Measurements from ENCODE around the gene ATP8A2. TPM values are rescaled to one million over a fixed set of nuclear protein-coding genes. Genes with fewer than 3 reads are reported as not detected.

Gene ATP8A2
- total and polyA plus RNA-seq, 2 of the 8 experiments (the other 6 are each of a cell fraction or from before 2014, with no cell fraction given), result 2.4 to 8.3 TPM

- TF ChIP-seq TCF12 (IDR thresholded peaks at IDR 0.05; ENCODE audit: low read depth, low read length), result no peak
- no peak for TF ChIP-seq JUND (IDR thresholded peaks at IDR 0.05; ENCODE audit: low read length)
- TF ChIP-seq SRF (IDR thresholded peaks at IDR 0.05; ENCODE audit: low read depth, low read length), result no peak
- no peak for TF ChIP-seq CBX8 (IDR thresholded peaks at IDR 0.05; ENCODE audit: borderline replicate concordance, low read depth, low read length)
- TF ChIP-seq TAF7 (optimal IDR thresholded peaks at IDR 0.05; ENCODE audit: borderline replicate concordance, low read depth, low read length), result no peak
- TF ChIP-seq SP1 (IDR thresholded peaks at IDR 0.05; ENCODE audit: low read depth, low read length), result no peak
- TF ChIP-seq JUN (IDR thresholded peaks at IDR 0.05; ENCODE audit: low read depth, low read length), result no peak
Observed at GRCh38 chr13:25756912-25757311, 385.1 kb downstream of the ATP8A2 start (continued).

Measured in H1 (cell line).